HUES64 (cell line): ENCODE measurements around the gene SFMBT2.

Source experiments
- H3K27ac ChIP-seq: 2 replicates; pipeline ENCODE4 v1.7.0; 2013; ENCODE audit warnings: low read depth, low read length, inconsistent platforms
- H3K27me3 ChIP-seq: 2 replicates; pipeline ENCODE4 v1.6.1; 2013; ENCODE audit warnings: mild to moderate bottlenecking, low read length; ENCODE audit not compliant: insufficient read depth
- H3K36me3 ChIP-seq: 2 replicates; pipeline ENCODE4 v1.6.1; 2013; ENCODE audit warnings: mild to moderate bottlenecking, low read length; ENCODE audit not compliant: insufficient read depth
- H3K4me1 ChIP-seq: 2 replicates; pipeline ENCODE4 v1.6.1; 2013; ENCODE audit warnings: mild to moderate bottlenecking, low read length, moderate library complexity; ENCODE audit not compliant: insufficient read depth
- H3K4me3 ChIP-seq: 2 replicates; pipeline ENCODE4 v1.5.1; 2013; ENCODE audit warnings: mild to moderate bottlenecking, low read length, moderate library complexity
- H3K9ac ChIP-seq: 2 replicates; pipeline ENCODE4 v1.6.1; 2013; ENCODE audit warnings: mild to moderate bottlenecking, low read depth, low read length
- H3K9me3 ChIP-seq: 2 replicates; pipeline ENCODE4 v1.6.1; 2013; ENCODE audit warnings: low read depth, low read length; ENCODE audit not compliant: insufficient read depth
- WGBS: fragments of 150-250, 120-280 bp; methylation state at CpG from one replicate; pipeline ENCODE4 v1.1.7; 2013; ENCODE audit warnings: missing lambda C conversion rate; 5-methylcytosine and 5-hydroxymethylcytosine counted together

The SFMBT2 gene

DNA sequence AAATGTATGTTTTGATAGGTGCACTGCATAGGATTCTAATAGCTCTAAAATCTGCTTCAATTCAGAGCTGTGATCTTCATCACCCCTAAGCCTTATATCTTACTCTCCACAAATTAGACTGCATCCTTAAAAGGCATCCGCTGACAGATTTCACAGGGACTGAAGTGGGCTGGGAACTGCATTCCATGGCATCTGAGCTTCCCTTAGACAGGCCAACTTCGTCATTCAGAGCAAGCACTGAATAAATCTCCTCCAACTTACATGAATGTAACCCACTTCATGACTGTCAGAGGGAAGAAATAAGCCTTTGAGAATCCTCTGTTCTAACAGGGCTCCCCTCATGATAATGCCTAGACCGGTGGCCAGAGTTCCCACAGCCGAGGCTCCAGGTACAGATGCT, 71.3 kb downstream of the SFMBT2 start:
- no peaks in the 10 kb centered on the region for H3K36me3 ChIP-seq
- no peak overlapping the region for H3K27ac ChIP-seq
- H3K9me3 ChIP-seq, result peaks cover 6% of the 10 kb centered on the region; the same call in 1 of the 2 replicates
- H3K4me3 ChIP-seq, result no peak overlapping the region
- 85% methylated on average over 4 of the region's 4 CpGs for WGBS
- H3K9ac ChIP-seq, result no peak overlapping the region
- peaks cover 19% of the 10 kb centered on the region for H3K4me1 ChIP-seq
- no peaks in the 10 kb centered on the region for H3K27me3 ChIP-seq

DNA sequence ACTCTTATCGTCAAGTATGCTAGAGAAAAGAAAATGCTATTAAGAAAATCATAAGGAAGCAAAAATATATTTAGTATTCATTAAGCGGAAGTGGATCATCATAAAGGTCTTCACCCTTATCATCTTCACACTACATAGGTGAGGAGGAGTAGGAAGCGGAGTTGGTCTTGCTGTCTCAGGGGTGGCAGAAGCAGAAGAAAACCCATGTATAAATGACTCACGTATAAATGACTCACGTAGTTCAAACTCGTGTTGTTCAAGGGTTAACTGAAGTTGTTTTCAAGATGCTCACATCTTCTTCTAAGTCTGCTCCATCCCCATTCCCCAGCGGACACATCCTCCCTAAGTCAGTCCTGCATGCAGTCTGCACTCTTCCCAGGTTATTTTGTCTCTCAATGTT, 72.4 kb downstream of the SFMBT2 start:
- Histone ChIP-seq H3K9ac (no peak overlapping the region), H3K9me3 (peaks cover 5% of the 10 kb centered on the region; the same call in 1 of the 2 replicates), H3K36me3 (no peaks in the 10 kb centered on the region), H3K27ac (no peak overlapping the region), H3K4me1 (peaks cover 28% of the 10 kb centered on the region), H3K4me3 (no peak overlapping the region), H3K27me3 (no peaks in the 10 kb centered on the region)
- WGBS, result 91% methylated on average over 6 of the region's 7 CpGs

DNA sequence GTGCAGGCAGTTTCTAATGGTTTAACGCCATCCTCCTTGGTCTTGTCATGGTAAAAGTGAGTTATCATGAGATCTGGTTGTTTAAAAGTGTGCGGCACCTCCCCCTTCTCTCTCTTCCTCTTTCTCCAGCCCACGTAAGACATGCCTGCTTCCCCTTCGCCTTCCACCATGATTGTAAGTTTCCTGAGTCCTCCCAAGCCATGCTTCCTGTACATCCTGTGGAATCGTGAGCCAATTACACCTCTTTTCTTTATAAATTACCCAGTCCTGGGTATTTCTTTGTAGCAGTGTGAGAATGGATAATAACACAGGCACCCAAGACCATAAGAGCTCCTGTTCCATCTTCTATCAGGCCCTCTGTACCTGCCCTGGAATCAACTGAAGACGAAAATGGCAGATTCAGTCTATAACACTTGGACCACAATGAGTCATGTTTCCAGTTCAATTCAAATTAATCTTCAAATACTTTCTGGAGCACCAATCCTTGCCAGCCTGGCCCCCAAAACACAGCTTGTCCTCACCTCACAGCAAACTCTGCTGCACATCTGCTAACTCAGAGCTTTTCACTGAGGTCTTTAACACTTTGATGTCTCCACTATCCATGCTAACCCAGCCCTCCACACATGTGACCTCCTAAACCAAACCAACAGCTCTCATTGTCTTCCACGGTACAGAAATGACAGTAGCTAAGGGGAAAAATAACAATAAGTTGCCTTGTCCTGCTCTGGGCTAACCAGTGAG, 73.2 kb downstream of the SFMBT2 start:
- Histone ChIP-seq H3K4me1 (peaks cover 28% of the 10 kb centered on the region), H3K4me3 (no peak overlapping the region), H3K9me3 (no peaks in the 10 kb centered on the region), H3K27me3 (no peaks in the 10 kb centered on the region), H3K9ac (no peak overlapping the region), H3K27ac (no peak overlapping the region), H3K36me3 (no peaks in the 10 kb centered on the region)
- WGBS, result 91% methylated on average over 7 of the region's 7 CpGs

DNA sequence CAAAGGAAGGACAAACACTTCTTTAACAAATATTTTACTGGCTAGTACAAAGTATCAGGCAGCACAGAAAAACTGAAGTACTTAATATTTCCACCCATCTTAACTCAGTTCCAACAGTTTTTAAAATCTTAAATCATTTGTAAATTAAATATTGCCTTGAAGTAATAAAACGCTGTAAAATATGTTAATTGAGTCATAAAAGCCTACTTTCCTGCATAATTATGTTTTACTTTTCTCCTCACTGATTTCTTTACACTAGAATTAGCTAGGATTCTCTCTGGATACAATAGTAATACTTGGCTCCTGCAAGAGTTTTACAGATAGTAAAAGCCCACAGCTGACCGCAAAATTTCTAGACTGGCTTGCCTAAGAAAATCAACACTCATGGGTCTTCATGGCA, 74.9 kb downstream of the SFMBT2 start:
- Histone ChIP-seq H3K9ac (no peak overlapping the region), H3K4me1 (peaks cover 23% of the 10 kb centered on the region), H3K27me3 (no peaks in the 10 kb centered on the region), H3K4me3 (no peak overlapping the region), H3K27ac (no peak overlapping the region), H3K9me3 (no peaks in the 10 kb centered on the region), H3K36me3 (no peaks in the 10 kb centered on the region)
- WGBS, result 100% methylated on average over 1 of the region's 2 CpGs

DNA sequence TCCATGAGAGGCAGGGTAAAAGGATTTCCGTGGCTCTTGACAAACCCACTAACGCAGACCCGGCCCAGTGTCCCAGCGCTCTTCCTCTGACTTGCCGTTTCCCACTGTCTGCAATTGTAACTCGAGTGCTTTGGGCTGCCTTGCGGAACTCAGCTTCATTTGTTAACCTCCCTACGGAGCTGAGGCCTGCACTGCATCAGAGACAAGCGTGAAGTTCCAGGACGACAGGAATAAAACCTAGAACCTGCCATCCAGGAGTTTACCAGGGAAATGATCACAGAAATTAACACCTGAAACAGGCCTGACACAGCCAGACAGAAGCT, 76.2 kb downstream of the SFMBT2 start:
- Histone ChIP-seq H3K9ac (no peak overlapping the region), H3K27me3 (no peaks in the 10 kb centered on the region), H3K27ac (no peak overlapping the region), H3K36me3 (no peaks in the 10 kb centered on the region), H3K9me3 (no peaks in the 10 kb centered on the region), H3K4me1 (peaks cover 12% of the 10 kb centered on the region; the same call in 1 of the 2 replicates), H3K4me3 (no peak overlapping the region)
- WGBS, result 82% methylated on average over 10 of the region's 10 CpGs

DNA sequence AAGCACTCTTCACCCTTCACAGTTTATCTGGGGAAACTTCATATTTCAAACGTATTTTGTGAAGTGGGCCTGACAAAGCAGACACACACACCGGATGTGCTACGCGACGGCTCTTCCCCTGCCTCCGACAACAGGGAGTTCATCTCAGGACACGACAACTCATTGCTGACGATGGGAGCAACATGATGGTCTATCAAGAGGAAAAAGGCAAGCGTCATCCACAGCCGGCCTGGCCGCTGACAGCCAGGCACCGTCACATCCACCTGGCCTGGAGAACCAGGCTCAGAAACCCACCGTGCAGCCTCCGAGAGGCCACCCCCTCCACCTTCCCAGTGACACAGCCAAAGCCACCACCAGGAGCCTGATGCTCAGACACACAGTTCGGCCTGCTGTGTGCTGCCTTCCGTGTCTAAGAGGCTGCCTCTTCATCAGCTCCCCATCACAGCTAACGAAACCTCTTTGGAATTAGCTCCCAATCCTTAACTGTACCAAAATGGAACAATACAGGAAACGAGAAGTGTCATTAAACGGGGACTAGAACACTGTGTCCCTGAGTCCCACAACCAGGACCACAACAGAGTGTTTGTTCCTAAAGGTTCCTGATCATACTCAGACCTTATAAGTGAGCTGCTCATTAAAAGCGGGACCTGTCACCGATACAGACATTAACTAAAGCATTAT, 76.7 kb downstream of the SFMBT2 start:
- H3K27me3 ChIP-seq, result no peaks in the 10 kb centered on the region
- no peak overlapping the region for H3K4me3 ChIP-seq
- 92% methylated on average over 21 of the region's 21 CpGs for WGBS
- H3K27ac ChIP-seq, result no peak overlapping the region
- no peak overlapping the region for H3K9ac ChIP-seq
- 0 out of 2 replicates have a peak, but pooled peaks cover 2% of the 10 kb centered on the region for H3K9me3 ChIP-seq
- peaks cover 12% of the 10 kb centered on the region; the same call in 1 of the 2 replicates for H3K4me1 ChIP-seq
- no peaks in the 10 kb centered on the region for H3K36me3 ChIP-seq

DNA sequence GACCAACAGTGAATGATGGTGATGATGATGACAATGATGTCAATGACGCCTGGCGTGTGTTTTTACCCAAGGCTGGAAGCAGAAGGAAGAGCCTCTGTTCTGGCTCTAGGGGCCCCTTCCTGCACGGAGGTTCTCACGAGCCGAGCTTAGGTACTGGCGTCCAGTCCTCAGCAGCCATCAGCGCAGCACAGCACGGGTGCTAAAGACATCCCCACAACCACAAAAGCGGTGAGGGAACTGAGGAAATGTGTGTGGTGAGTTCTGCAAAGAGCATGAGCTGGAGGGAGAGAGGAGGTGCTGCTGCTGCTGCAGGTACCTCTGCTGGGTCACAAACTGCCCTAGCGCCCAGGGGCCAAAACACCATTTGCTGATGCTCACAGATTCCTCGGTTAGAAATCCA, 81.6 kb downstream of the SFMBT2 start:
- Histone ChIP-seq H3K4me3 (no peak overlapping the region), H3K27ac (no peak overlapping the region), H3K36me3 (0 out of 2 replicates have a peak, but pooled peaks cover 3% of the 10 kb centered on the region), H3K4me1 (peaks cover 6% of the 10 kb centered on the region; the same call in 1 of the 2 replicates), H3K27me3 (no peaks in the 10 kb centered on the region), H3K9me3 (peaks cover 19% of the 10 kb centered on the region), H3K9ac (no peak overlapping the region)
- WGBS, result 89% methylated on average over 11 of the region's 11 CpGs

DNA sequence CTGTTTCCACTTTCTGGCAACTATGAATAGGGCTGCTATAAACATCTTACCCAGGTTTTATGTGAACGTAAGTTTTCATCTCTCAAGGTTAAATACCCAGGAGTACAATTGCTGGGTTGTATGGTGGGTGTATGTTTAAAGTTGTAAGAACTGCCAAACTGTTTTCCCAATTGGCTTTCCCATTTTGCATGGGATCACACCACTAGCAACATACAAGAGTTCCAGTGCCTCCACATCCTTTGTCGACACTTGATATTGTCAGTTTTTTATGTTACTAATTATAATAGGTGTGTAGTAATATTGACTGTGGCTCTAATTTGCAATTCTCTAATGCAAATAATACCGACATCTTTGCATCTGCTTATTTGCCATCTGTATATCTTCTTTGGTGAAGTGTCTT, 82.9 kb downstream of the SFMBT2 start:
- no peaks in the 10 kb centered on the region for H3K4me1 ChIP-seq
- H3K27me3 ChIP-seq, result no peaks in the 10 kb centered on the region
- H3K9me3 ChIP-seq, result peaks cover 19% of the 10 kb centered on the region
- no peak overlapping the region for H3K4me3 ChIP-seq
- H3K27ac ChIP-seq, result no peak overlapping the region
- 94% methylated on average over 2 of the region's 3 CpGs for WGBS
- no peak overlapping the region for H3K9ac ChIP-seq
- 0 out of 2 replicates have a peak, but pooled peaks cover 3% of the 10 kb centered on the region for H3K36me3 ChIP-seq

DNA sequence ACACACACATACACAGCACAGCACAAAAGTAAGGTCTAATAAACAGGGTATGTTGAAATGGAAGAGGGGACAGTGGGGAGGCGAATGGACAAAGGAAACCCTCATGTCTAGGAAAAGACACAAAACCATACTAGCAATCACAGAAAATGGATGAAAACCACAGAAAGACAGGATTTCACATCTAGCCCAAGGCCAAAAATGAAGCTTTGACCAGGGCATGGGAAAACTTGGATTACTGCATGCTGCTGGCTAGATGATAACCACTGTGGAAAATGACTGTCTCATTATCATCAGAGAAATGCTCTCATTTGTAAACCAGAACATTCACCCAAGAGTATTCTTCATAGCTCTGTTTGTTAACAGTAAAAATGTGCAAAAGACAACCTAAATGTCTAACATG, 88.2 kb downstream of the SFMBT2 start:
- no peak overlapping the region for H3K27ac ChIP-seq
- 0 out of 2 replicates have a peak, but pooled peaks cover under 1% of the 10 kb centered on the region for H3K36me3 ChIP-seq
- no CpG with 5 or more reads among the region's 1 CpG for WGBS
- peaks cover 5% of the 10 kb centered on the region for H3K9me3 ChIP-seq
- no peaks in the 10 kb centered on the region for H3K4me1 ChIP-seq
- H3K9ac ChIP-seq, result no peak overlapping the region
- H3K27me3 ChIP-seq, result no peaks in the 10 kb centered on the region
- no peak overlapping the region for H3K4me3 ChIP-seq

DNA sequence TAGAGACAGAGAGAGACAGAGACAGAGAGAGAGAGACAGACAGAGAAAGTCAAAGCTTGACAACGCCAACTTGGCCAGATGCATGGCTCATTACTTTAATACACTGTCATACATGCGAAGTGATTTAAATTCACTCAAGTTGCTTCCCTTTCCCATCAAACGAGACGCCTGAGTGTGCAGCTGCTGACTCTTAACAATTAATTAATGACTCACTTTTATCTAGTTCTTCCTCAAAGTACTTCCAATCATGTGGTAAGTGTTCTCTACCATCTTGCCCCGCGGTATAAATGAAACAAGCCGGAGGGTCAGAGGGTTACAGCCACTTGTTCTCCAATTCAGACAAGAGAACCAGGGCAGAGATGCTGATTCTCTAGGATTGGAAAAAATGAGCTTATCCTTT, 90.8 kb downstream of the SFMBT2 start:
- no peak overlapping the region for H3K4me3 ChIP-seq

DNA sequence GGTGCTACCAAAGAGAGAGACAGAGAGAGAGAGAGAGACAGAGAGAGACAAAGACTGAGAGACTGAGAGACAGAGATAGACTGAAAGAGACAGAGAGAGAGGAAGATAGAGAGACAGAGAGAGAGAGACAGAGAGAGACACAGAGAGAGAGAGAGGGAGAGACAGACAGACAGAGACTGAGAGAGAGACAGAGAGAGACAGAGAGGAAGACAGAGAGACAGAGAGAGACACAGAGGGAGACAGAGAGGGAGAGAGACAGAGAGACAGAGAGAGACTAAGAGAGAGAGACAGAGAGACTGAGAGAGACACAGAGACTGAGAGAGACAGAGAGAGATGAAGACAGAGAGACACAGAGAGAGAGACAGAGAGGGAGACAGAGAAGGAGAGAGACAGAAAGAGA, 91.2 kb downstream of the SFMBT2 start:
- no peaks in the 10 kb centered on the region for H3K36me3 ChIP-seq
- no peak overlapping the region for H3K9ac ChIP-seq
- H3K27ac ChIP-seq, result no peak overlapping the region
- no peak overlapping the region for H3K4me3 ChIP-seq
- H3K27me3 ChIP-seq, result no peaks in the 10 kb centered on the region
- H3K9me3 ChIP-seq, result no peaks in the 10 kb centered on the region; the same call in none of the 2 replicates
- no peaks in the 10 kb centered on the region for H3K4me1 ChIP-seq

More for the DNA sequence above, 90.8 kb downstream of the SFMBT2 start:
- H3K4me1 ChIP-seq, result no peaks in the 10 kb centered on the region
- WGBS, result 93% methylated on average over 7 of the region's 7 CpGs
- no peak overlapping the region for H3K27ac ChIP-seq
- H3K9ac ChIP-seq, result no peak overlapping the region
- no peaks in the 10 kb centered on the region; the same call in none of the 2 replicates for H3K9me3 ChIP-seq
- no peaks in the 10 kb centered on the region for H3K27me3 ChIP-seq
- no peaks in the 10 kb centered on the region for H3K36me3 ChIP-seq
